ENCODE results near the gene OR8G1. TPM values are rescaled to one million over a fixed set of nuclear protein-coding genes. Genes with fewer than 3 reads are reported as not detected.
"Not testable (repeated sequence)": the region's sequence is repeated elsewhere in the genome, so short reads cannot be mapped to it uniquely, and the experiment has no call there.

Gene OR8G1, protein sequence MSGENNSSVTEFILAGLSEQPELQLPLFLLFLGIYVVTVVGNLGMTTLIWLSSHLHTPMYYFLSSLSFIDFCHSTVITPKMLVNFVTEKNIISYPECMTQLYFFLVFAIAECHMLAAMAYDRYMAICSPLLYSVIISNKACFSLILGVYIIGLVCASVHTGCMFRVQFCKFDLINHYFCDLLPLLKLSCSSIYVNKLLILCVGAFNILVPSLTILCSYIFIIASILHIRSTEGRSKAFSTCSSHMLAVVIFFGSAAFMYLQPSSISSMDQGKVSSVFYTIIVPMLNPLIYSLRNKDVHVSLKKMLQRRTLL
- not detected for total RNA-seq

DNA sequence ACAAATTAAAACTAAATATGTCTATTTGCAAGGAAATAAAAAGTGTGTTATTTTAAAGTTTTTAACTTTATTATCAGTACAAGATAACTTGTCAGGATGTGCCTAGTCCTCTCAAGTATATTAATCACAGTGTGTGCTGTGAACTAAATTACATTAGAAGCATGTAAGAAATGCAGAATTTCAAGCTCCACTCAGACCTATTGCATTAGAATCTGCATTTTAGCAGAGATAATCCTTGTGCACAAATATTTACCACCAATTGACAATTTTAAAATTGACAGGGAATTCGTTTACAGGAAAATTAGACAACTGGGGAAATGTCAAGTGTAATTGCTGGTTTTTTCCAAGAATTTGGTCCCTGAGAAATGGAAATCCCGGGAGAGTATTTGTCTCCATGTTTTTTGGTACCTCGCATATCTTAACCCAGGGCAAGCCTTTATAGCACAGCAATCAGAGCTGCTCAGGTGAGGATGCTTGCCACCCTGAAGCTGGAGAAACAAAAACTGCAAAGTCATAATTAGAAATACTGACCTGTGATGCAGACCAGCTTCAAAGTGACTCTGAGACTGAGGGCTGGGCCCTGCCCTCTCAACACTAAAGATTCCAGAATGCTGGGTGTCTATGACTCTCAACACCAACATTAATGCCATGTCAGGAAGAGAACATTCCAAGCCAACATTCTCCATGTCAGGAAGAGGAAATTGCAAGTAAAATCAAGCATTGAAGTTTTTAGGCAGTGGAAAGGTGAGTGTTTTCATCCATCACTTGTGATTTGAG is at the start of gene OR8G1:
Gene OR8G1 (plus strand): TSS at position 475 of the 777 bp plus-strand sequence. CDS start 8,581 bp downstream, outside the sequence.
- DNase-seq (ENCODE audit: low spot score): no peak

- no peak for DNase-seq (ENCODE audit: low spot score)
Observed at GRCh38 chr11:124193221-124194010, 47.5 kb upstream of the OR8G1 start.

DNA sequence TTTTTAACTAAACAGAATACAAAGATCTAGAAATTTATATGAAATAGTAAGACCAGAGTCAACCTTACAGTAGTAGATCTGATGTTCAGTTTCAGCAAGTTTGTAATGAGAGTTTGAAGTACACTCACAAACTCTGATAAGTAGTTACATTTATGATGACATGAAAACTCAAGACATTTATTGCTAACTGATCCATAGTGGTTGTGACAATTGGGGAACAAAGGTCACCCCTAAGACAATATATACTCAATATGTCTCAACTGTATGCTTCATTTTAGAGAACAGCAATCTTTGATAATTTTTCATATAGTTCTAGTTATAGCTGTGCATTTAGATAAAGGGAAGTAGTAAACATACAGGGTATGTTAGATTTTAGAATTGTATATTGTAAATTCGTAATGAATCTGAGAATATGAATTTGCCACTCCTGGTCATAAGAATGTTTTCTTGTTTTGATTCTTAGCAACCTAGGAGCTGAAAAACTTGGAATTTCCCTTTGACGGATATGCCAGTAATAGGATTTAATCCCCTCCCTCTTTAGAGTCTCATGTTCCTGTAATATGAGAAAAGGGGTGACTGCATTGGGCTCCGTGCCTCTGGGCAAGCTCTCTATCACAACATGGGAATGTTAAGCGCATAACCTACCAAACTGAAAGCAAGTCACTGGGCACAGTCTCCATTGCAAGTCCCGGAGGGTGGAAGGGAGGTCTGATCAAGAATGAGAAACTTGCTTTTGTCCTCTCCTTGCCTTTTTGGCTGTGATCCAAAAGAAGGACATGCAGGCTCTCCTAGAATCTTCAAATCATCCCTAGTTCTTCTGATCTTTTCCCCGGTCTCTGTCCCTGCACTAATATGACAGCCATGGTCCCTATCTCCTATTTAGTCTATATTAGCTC is 46.4 kb upstream of the OR8G1 start:
- DNase-seq (ENCODE audit: low spot score): no peak

- DNase-seq (ENCODE audit: low spot score): no peak
Observed at GRCh38 chr11:124195189-124195734, 45.6 kb upstream of the OR8G1 start.

GRCh38 chr11:124197999-124198398 is 42.9 kb upstream of the OR8G1 start:
- no peak for DNase-seq (ENCODE audit: low spot score)

- DNase-seq (ENCODE audit: low spot score): no peak
Observed at GRCh38 chr11:124198897-124199296, 42.0 kb upstream of the OR8G1 start.

DNA sequence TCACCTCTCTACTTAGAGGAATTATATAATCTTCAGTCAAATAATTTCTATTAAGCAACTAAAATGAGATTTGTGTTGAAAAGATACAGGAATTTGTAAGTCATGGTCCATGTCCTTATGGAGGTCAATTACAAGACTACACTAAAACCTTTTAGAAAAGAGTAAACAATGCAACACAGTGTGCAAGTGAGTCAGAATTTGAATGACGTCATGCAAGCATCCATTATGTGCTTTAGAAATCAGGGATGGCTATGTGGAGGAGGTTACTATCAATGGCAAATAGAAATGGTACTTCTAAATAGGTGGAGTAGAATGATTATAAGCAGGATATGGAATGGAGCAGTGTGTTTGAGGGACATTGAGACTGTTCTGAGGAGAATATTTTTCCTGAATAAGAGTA is 41.2 kb upstream of the OR8G1 start:
- DNase-seq (ENCODE audit: low spot score): no peak

DNA sequence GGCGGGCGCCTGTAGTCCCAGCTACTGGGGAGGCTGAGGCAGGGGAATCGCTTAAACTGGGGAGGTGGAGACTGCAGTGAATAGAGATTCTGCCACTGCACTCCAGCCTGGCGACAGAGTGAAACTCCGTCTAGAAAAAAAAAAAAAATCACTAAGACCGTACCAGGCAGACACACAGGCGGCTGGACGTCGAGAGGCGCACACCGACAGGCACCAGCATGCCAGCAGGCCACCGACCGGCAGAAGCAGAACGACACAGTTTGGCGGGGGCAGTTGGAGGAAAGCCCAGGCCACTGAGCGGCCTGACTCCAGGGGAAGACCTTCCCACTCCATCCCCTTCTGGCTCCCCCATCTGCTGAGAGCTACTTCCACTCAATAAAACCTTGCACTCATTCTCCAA is 40.2 kb upstream of the OR8G1 start:
- no peak for DNase-seq (ENCODE audit: low spot score)

GRCh38 chr11:124202951-124203350 is 37.9 kb upstream of the OR8G1 start:
- no peak for DNase-seq (ENCODE audit: low spot score)

- no peak for DNase-seq (ENCODE audit: low spot score)
Observed at GRCh38 chr11:124204008-124204407, 36.9 kb upstream of the OR8G1 start.

DNA sequence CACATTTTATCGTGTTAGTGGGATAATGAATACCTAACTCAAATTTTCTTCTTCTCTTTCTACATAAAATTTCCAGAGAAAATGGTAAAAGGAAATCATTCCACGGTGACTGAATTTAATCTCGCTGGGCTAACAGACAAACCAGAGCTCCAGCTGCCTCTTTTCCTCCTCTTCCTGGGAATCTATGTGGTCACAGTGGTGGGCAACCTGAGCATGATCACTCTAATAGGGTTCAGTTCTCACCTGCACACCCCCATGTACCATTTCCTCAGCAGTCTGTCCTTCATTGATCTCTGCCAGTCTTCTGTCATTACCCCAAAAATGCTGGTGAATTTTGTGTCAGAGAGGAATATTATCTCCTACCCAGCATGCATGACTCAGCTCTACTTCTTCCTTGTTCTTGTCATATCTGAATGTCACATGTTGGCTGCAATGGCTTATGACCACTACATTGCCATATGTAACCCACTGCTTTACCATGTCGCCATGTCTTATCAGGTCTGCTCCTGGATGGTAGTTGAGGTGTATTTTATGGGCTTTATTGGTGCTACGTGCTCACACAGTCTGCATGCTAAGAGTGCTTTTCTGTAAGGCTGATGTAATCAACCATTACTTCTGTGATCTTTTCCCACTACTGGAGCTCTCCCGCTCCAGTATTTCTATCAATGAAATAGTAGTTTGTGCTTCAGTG is 33.6 kb upstream of the OR8G1 start:
- DNase-seq (ENCODE audit: low spot score): no peak

GRCh38 chr11:124209824-124210357 is 31.0 kb upstream of the OR8G1 start:
- DNase-seq (ENCODE audit: low spot score): no peak

GRCh38 chr11:124210421-124210820 is 30.5 kb upstream of the OR8G1 start:
- DNase-seq (ENCODE audit: low spot score): no peak

GRCh38 chr11:124211321-124211720 is 29.6 kb upstream of the OR8G1 start:
- DNase-seq (ENCODE audit: low spot score): no peak

DNA sequence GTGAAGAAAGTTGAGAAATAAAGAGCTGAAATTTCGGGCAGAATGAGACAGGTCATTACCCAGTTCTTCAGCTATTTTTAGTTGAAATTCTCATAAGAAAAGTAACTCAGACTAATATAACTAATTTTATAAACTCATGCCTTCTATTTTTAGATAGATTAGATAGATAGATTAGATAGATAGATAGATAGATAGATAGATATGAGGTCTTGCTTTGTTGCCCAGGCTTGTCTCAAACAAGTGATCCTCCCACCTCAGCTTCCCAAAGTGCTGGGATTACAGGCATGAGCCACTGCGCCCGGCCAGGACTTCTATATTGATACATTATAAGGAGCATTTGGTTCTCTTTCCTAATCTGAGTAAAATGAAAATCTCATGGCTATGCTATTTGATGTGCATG is 26.9 kb upstream of the OR8G1 start:
- DNase-seq (ENCODE audit: low spot score): no peak

GRCh38 chr11:124219126-124219525 is 21.8 kb upstream of the OR8G1 start:
- DNase-seq (ENCODE audit: low spot score): no peak

DNA sequence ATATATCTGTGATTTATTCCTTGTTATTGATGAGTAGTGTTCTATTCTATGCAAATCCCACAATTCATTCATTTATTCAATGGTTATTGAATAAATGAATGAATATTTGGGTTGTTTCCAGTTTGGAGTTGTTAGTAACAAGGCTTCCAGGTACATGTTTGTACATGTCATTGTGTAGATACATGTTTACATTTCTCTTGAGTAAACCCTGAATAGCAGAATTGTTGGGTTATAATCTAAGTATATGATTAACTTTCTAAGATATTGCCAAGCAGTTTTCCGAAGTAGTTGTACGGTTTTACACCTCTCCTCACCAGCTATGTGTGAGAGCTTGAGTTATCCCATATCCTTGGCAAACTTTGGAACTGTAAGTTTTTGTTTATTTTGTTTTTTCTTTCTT is 18.5 kb upstream of the OR8G1 start:
- no peak for DNase-seq (ENCODE audit: low spot score)

- not testable (repeated sequence) for DNase-seq (ENCODE audit: low spot score)
Observed at GRCh38 chr11:124224618-124225423, 16.1 kb upstream of the OR8G1 start.

DNA sequence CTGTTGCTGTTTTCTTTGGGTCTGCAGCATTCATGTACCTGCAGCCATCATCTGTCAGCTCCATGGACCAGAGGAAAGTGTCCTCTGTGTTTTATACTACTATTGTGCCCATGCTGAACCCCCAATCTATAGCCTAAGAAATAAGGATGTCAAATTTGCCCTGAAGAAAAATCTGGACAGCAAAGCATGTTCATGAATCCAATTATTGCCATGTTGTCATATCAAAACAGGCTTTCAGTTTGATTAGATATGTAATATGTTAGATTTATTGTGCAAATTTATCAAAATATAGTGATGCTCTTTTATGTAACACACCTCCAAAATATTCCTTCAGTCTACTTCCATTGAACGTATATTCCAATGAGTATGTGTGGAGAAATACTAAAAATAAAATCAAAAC is 15.4 kb upstream of the OR8G1 start:
- no peak for DNase-seq (ENCODE audit: low spot score)
